ENCODE measurements around the gene PRKD2. TPM values are rescaled to one million over a fixed set of nuclear protein-coding genes. Genes with fewer than 3 reads are reported as not detected.

PRKD2 gene
- total and polyA plus RNA-seq, 10 of the 15 experiments (the other 5 are each of a cell fraction or from before 2014, with no cell fraction given) = 2.3 to 98.8 (median 32.9) TPM

GRCh38 chr19:46723023-46723461 lies 6.1 kb upstream of the PRKD2 start:
- ChIA-PET CTCF (interaction anchor here (0.5 to 0.9 kb wide), 3 partner anchors 18 to 886 kb away, joined by 3 to 6 read pairs (median 3); no protein-coding TSS in a partner anchor), RAD21 (ENCODE audit: unreplicated experiment) (interaction anchor here (1.4 kb wide), 1 partner anchor 14 kb away, joined by 3 read pairs; no protein-coding TSS in a partner anchor), POLR2A (no interaction called here), SMC1A (ENCODE audit: uncharacterized antibody, unreplicated experiment) (no interaction called here)
- no peak overlapping the region for H2AFZ ChIP-seq (ENCODE audit: control insufficient read depth, low read depth, low read length)
- no peaks in the 10 kb centered on the region for H3K79me2 ChIP-seq (ENCODE audit: control insufficient read depth, insufficient read depth, low read length)
- H3K4me1 ChIP-seq (ENCODE audit: control insufficient read depth, insufficient read depth, low read length) = peaks cover 25% of the 10 kb centered on the region
- H3K4me2 ChIP-seq (ENCODE audit: control insufficient read depth, insufficient read depth) = no peak overlapping the region
- H3K4me3 ChIP-seq = no peak overlapping the region
- TF ChIP-seq PML (IDR thresholded peaks at IDR 0.05; ENCODE audit: low read length) (no peak), ZNF24 (IDR thresholded peaks at IDR 0.05) (no peak), SP1 (IDR thresholded peaks at IDR 0.05; ENCODE audit: low read depth, low read length) (no peak)
- peaks cover 20 to 67% of the 10 kb centered on the region in 2 experiments; a peak in 3 of 4 replicates for H3K36me3 ChIP-seq (ENCODE audit: control insufficient read depth in 2 of 2, insufficient read depth in 2 of 2, low read length in 1 of 2)
- BruUV-seq (replicated peaks) = no TSS peak
- intact Hi-C loops (cut with micrococcal nuclease; ENCODE audit: unreplicated experiment) (no loop called here), in situ Hi-C loops (cut with MboI) (no loop called here)
- FAIRE-seq = no peak
- no peaks in the 10 kb centered on the region for H4K20me1 ChIP-seq (ENCODE audit: control insufficient read depth, insufficient read depth)
- no peaks in the 10 kb centered on the region for H3K27me3 ChIP-seq (replicated peaks in 1 of 2; ENCODE audit: control insufficient read depth in 2 of 2, insufficient read depth in 2 of 2, low read length in 1 of 2)
- no peak for ATAC-seq
- no peak overlapping the region for H3K9ac ChIP-seq (ENCODE audit: control insufficient read depth, insufficient read depth, low read length)
- H3K27ac ChIP-seq (ENCODE audit: control insufficient read depth, insufficient read depth) = no peak overlapping the region
- no peaks in the 10 kb centered on the region for H3K9me3 ChIP-seq (replicated peaks; ENCODE audit: control insufficient read depth, insufficient read depth, low read length)
- DNase-seq (ENCODE audit: low read depth, low spot score) = no peak
- 53% methylated on average over 15 of the region's 16 CpGs for WGBS (ENCODE audit: insufficient coverage, insufficient replicate concordance, low lambda C conversion rate, missing lambda C conversion rate)

- TF ChIP-seq ZNF384 (IDR thresholded peaks at IDR 0.05; ENCODE audit: borderline replicate concordance, low read depth, low read length) = no peak
- TF ChIP-seq NKRF (conservative IDR thresholded peaks at IDR 0.05) = no peak
- TF ChIP-seq FOXK2 (IDR thresholded peaks at IDR 0.05) = no peak
- TF ChIP-seq CBX5 (IDR thresholded peaks at IDR 0.05; ENCODE audit: low read depth) = no peak
- TF ChIP-seq, protein P1, sequence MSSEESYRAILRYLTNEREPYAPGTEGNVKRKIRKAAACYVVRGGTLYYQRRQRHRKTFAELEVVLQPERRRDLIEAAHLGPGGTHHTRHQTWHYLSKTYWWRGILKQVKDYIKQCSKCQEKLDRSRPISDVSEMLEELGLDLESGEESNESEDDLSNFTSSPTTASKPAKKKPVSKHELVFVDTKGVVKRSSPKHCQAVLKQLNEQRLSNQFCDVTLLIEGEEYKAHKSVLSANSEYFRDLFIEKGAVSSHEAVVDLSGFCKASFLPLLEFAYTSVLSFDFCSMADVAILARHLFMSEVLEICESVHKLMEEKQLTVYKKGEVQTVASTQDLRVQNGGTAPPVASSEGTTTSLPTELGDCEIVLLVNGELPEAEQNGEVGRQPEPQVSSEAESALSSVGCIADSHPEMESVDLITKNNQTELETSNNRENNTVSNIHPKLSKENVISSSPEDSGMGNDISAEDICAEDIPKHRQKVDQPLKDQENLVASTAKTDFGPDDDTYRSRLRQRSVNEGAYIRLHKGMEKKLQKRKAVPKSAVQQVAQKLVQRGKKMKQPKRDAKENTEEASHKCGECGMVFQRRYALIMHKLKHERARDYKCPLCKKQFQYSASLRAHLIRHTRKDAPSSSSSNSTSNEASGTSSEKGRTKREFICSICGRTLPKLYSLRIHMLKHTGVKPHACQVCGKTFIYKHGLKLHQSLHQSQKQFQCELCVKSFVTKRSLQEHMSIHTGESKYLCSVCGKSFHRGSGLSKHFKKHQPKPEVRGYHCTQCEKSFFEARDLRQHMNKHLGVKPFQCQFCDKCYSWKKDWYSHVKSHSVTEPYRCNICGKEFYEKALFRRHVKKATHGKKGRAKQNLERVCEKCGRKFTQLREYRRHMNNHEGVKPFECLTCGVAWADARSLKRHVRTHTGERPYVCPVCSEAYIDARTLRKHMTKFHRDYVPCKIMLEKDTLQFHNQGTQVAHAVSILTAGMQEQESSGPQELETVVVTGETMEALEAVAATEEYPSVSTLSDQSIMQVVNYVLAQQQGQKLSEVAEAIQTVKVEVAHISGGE (CRISPR knock-in tag; IDR thresholded peaks at IDR 0.05) = no peak
Measured at GRCh38 chr19:46722421-46723022, 5.6 kb upstream of the PRKD2 start.

More at GRCh38 chr19:46722421-46723022, 5.6 kb upstream of the PRKD2 start:
- ChIA-PET RAD21 (ENCODE audit: unreplicated experiment) (interaction anchor here (1.4 kb wide), 1 partner anchor 13 kb away, joined by 3 read pairs; no protein-coding TSS in a partner anchor), SMC1A (ENCODE audit: uncharacterized antibody, unreplicated experiment) (no interaction called here), POLR2A (no interaction called here), CTCF (interaction anchor here (0.5 to 0.9 kb wide), 3 partner anchors 18 to 886 kb away, joined by 3 to 6 read pairs (median 3); no protein-coding TSS in a partner anchor)
- no peaks in the 10 kb centered on the region for H3K27me3 ChIP-seq (replicated peaks in 1 of 2; ENCODE audit: control insufficient read depth in 2 of 2, insufficient read depth in 2 of 2, low read length in 1 of 2)
- H3K79me2 ChIP-seq (ENCODE audit: control insufficient read depth, insufficient read depth, low read length) = peaks cover 2% of the 10 kb centered on the region
- no peak overlapping the region for H3K4me2 ChIP-seq (ENCODE audit: control insufficient read depth, insufficient read depth)
- intact Hi-C loops (cut with micrococcal nuclease; ENCODE audit: unreplicated experiment) (no loop called here), in situ Hi-C loops (cut with MboI) (no loop called here)
- FAIRE-seq (no peak), DNase-seq (ENCODE audit: low read depth, low spot score) (no peak), ATAC-seq (no peak)
- no peak overlapping the region for H3K4me3 ChIP-seq
- no peak overlapping the region for H2AFZ ChIP-seq (ENCODE audit: control insufficient read depth, low read depth, low read length)
- H3K9me3 ChIP-seq (replicated peaks; ENCODE audit: control insufficient read depth, insufficient read depth, low read length) = no peaks in the 10 kb centered on the region
- peaks cover 30% of the 10 kb centered on the region for H3K4me1 ChIP-seq (ENCODE audit: control insufficient read depth, insufficient read depth, low read length)
- WGBS (ENCODE audit: insufficient coverage, insufficient replicate concordance, low lambda C conversion rate, missing lambda C conversion rate) = 50% methylated on average over 25 of the region's 25 CpGs
- H3K9ac ChIP-seq (ENCODE audit: control insufficient read depth, insufficient read depth, low read length) = no peak overlapping the region
- no peak overlapping the region for H3K27ac ChIP-seq (ENCODE audit: control insufficient read depth, insufficient read depth)
- BruUV-seq (replicated peaks) = no TSS peak
- peaks cover 15 to 62% of the 10 kb centered on the region in 2 experiments; a peak in 3 of 4 replicates for H3K36me3 ChIP-seq (ENCODE audit: control insufficient read depth in 2 of 2, insufficient read depth in 2 of 2, low read length in 1 of 2)
- no peaks in the 10 kb centered on the region for H4K20me1 ChIP-seq (ENCODE audit: control insufficient read depth, insufficient read depth)

Measured in GM12878 (cell line).